Keratinocyte (primary cell): ENCODE data around the gene ERAS. TPM values are rescaled to one million over a fixed set of nuclear protein-coding genes. Genes with fewer than 3 reads are reported as not detected.
"Not testable (repeated sequence)": the region's sequence is repeated elsewhere in the genome, so short reads cannot be mapped to it uniquely, and the experiment has no call there.

ENCODE experiments used
- DNase-seq: peaks from one replicate; pipeline ENCODE4 v3.0.0-alpha.2; 2011; ENCODE audit warnings: low read depth, missing footprints, low spot score
- FAIRE-seq: peaks from 2 replicates; lab custom pipeline; 2011; peaks lifted over from hg19 to GRCh38; lab: Jason Lieb, UNC
- H2AFZ ChIP-seq: 2 replicates; pipeline ENCODE4 v1.6.0; 2012; ENCODE audit warnings: low read length, control low read depth, inconsistent platforms; ENCODE audit not compliant: control insufficient read depth
- H3K27ac ChIP-seq: 2 replicates; pipeline ENCODE4 v1.5.1; 2011; ENCODE audit warnings: low read length; ENCODE audit not compliant: control insufficient read depth, insufficient read depth
- H3K27me3 ChIP-seq: 3 replicates; pipeline ENCODE4 v1.6.0; 2011; ENCODE audit warnings: low read length; ENCODE audit not compliant: control insufficient read depth, insufficient read depth; ENCODE audit errors: extremely low read depth
- H3K36me3 ChIP-seq, 2 experiments: 2 replicates in 1 of 2; 3 replicates in 1 of 2; pipeline ENCODE4 v1.5.1; 2011; ENCODE audit warnings: low read length in 2 of 2, mild to moderate bottlenecking in 1 of 2; ENCODE audit not compliant: control insufficient read depth in 2 of 2, insufficient read depth in 2 of 2; ENCODE audit errors: extremely low read depth in 1 of 2
- H3K4me1 ChIP-seq: 3 replicates; pipeline ENCODE4 v1.5.1; 2011; ENCODE audit warnings: low read length; ENCODE audit not compliant: control insufficient read depth, insufficient read depth; ENCODE audit errors: extremely low read depth
- H3K4me2 ChIP-seq: 3 replicates; pipeline ENCODE4 v1.6.0; 2011; ENCODE audit warnings: low read depth, low read length; ENCODE audit not compliant: control insufficient read depth, insufficient read depth; ENCODE audit errors: extremely low read depth
- H3K4me3 ChIP-seq, 3 experiments: fragments of 200-600 bp in 1 of 3; sonication (generic) in 1 of 3; 2 replicates in 2 of 3; 3 replicates in 1 of 3; pipeline ENCODE4 v1.5.1; 2011 to 2016; ENCODE audit warnings: low read length in 3 of 3, mild to moderate bottlenecking in 3 of 3, control low read depth in 2 of 3, inconsistent platforms in 1 of 3, low read depth in 1 of 3, mixed read lengths in 1 of 3, mixed run types in 1 of 3, moderate library complexity in 1 of 3; ENCODE audit not compliant: control insufficient read depth in 2 of 3, insufficient read depth in 2 of 3; ENCODE audit errors: extremely low read depth in 1 of 3
- H3K79me2 ChIP-seq: 2 replicates; pipeline ENCODE4 v1.6.0; 2012; ENCODE audit warnings: low read length; ENCODE audit not compliant: control insufficient read depth, insufficient read depth
- H3K9ac ChIP-seq: 3 replicates; pipeline ENCODE4 v1.6.0; 2011; ENCODE audit warnings: low read length; ENCODE audit not compliant: control insufficient read depth, insufficient read depth; ENCODE audit errors: extremely low read depth
- H3K9me1 ChIP-seq: 3 replicates; pipeline ENCODE4 v1.6.0; 2011; ENCODE audit warnings: low read length; ENCODE audit not compliant: control insufficient read depth, insufficient read depth; ENCODE audit errors: extremely low read depth
- H3K9me3 ChIP-seq: 2 replicates; pipeline ENCODE4 v1.5.1; 2012; ENCODE audit warnings: low read depth, low read length; ENCODE audit not compliant: control insufficient read depth
- H4K20me1 ChIP-seq: 3 replicates; pipeline ENCODE4 v1.6.0; 2011; ENCODE audit warnings: low read length; ENCODE audit not compliant: control insufficient read depth, insufficient read depth; ENCODE audit errors: extremely low read depth
- CTCF ChIP-seq, 3 experiments: IDR thresholded peaks in 1 of 3; conservative IDR thresholded peaks in 1 of 3; optimal IDR thresholded peaks in 1 of 3; 2 replicates in 2 of 3; 3 replicates in 1 of 3; pipeline versions ENCODE3 to v1.5.1; 2011; ENCODE audit warnings: low read length in 3 of 3, mild to moderate bottlenecking in 3 of 3, moderate library complexity in 2 of 3, control low read depth in 1 of 3, inconsistent platforms in 1 of 3; ENCODE audit not compliant: insufficient read depth in 2 of 3; ENCODE audit errors: extremely low read depth in 1 of 3
- EZH2 ChIP-seq: IDR thresholded peaks from one replicate; pipeline ENCODE4 v1.6.1; 2012; ENCODE audit warnings: inconsistent platforms, mild to moderate bottlenecking, low read length, moderate library complexity
- dilution Hi-C: fragments of 300-500 bp; cut with MboI; formaldehyde crosslinking; loops from one replicate; pipeline ENCODE4 v1.7.0; 2020; ENCODE audit warnings: low sequenced_read_pairs; ENCODE audit not compliant: extremely low pct_ligation_motif_present
- polyA plus RNA-seq, 5 experiments: library from polyadenylated mRNA; depleted of rRNA in 3 of 5; stranded (reverse) in 3 of 5; stranded (forward) in 1 of 5; unstranded in 1 of 5; fragments of >200 nt; gene quantifications; 1 replicate in 1 of 5; 2 replicates in 3 of 5; 3 replicates in 1 of 5; pipeline versions ENCODE4 v1.2.1 to v1.2.3, GENCODE V29; 2011 to 2012; ENCODE audit warnings: missing spikeins in 2 of 5, low read depth in 1 of 5, low replicate concordance in 1 of 5

The ERAS gene
- polyA plus RNA-seq, 1 donor (not counting 4 experiments of a cell fraction or from before 2014, with no cell fraction given) = not detected

GRCh38 chrX:48854898-48855297 lies 28.6 kb downstream of the ERAS start:
- no peak for FAIRE-seq
- DNase-seq = no peak
- no peaks in the 10 kb centered on the region for H3K9me1 ChIP-seq
- no peak overlapping the region for H2AFZ ChIP-seq
- dilution Hi-C loops = no loop called here
- H3K27me3 ChIP-seq = no peaks in the 10 kb centered on the region
- H3K4me1 ChIP-seq = no peaks in the 10 kb centered on the region
- no peak overlapping the region for H3K27ac ChIP-seq
- H3K4me3 ChIP-seq = no peak overlapping the region
- no peak overlapping the region for H3K4me2 ChIP-seq
- H3K9me3 ChIP-seq = no peaks in the 10 kb centered on the region
- TF ChIP-seq EZH2 = no peak
- peak; percentile 14 to 41 (median 26) for TF ChIP-seq CTCF (optimal IDR thresholded peaks at IDR 0.05 in 1 of 3, IDR thresholded peaks at IDR 0.05 in 1 of 3, conservative IDR thresholded peaks at IDR 0.05 in 1 of 3; ENCODE audit: extremely low read depth in 1 of 3, insufficient read depth in 2 of 3, low read length in 3 of 3)
- no peaks in the 10 kb centered on the region for H4K20me1 ChIP-seq
- H3K36me3 ChIP-seq = no peaks in the 10 kb centered on the region
- no peaks in the 10 kb centered on the region for H3K79me2 ChIP-seq
- H3K9ac ChIP-seq = no peak overlapping the region

GRCh38 chrX:48864210-48864609 lies 37.9 kb downstream of the ERAS start:
- Histone ChIP-seq H3K79me2 (no peaks in the 10 kb centered on the region), H3K4me1 (peaks cover 5% of the 10 kb centered on the region), H3K36me3 (no peaks in the 10 kb centered on the region), H3K4me2 (no peak overlapping the region), H3K4me3 (no peak overlapping the region), H3K27ac (no peak overlapping the region), H3K9ac (no peak overlapping the region), H3K9me1 (no peaks in the 10 kb centered on the region), H3K27me3 (no peaks in the 10 kb centered on the region), H2AFZ (no peak overlapping the region), H4K20me1 (no peaks in the 10 kb centered on the region), H3K9me3 (no peaks in the 10 kb centered on the region)
- FAIRE-seq (no peak), DNase-seq (no peak)
- dilution Hi-C loops = no loop called here
- TF ChIP-seq EZH2 (no peak), CTCF (optimal IDR thresholded peaks at IDR 0.05 in 1 of 3, IDR thresholded peaks at IDR 0.05 in 1 of 3, conservative IDR thresholded peaks at IDR 0.05 in 1 of 3; ENCODE audit: extremely low read depth in 1 of 3, insufficient read depth in 2 of 3, low read length in 3 of 3) (no peak)

- FAIRE-seq, dilution Hi-C loops: not testable (repeated sequence)
These were observed 45.7 kb downstream of the ERAS start for GRCh38 chrX:48872017-48872416.

GRCh38 chrX:48876944-48877343 lies 50.6 kb downstream of the ERAS start:
- H3K4me1 ChIP-seq, H2AFZ ChIP-seq, H3K27me3 ChIP-seq, H3K4me3 ChIP-seq, DNase-seq, H3K4me2 ChIP-seq, H3K36me3 ChIP-seq, H4K20me1 ChIP-seq, H3K9me1 ChIP-seq, H3K9me3 ChIP-seq, FAIRE-seq, H3K9ac ChIP-seq, dilution Hi-C loops, H3K79me2 ChIP-seq, H3K27ac ChIP-seq: not testable (repeated sequence)

More at GRCh38 chrX:48872017-48872416, 45.7 kb downstream of the ERAS start:
- not testable (repeated sequence) for H3K9me3 ChIP-seq, H3K4me2 ChIP-seq, H4K20me1 ChIP-seq, H3K36me3 ChIP-seq, H2AFZ ChIP-seq, DNase-seq, H3K79me2 ChIP-seq, H3K27me3 ChIP-seq, H3K9ac ChIP-seq, H3K4me1 ChIP-seq, H3K4me3 ChIP-seq, H3K9me1 ChIP-seq, H3K27ac ChIP-seq
